ENCODE results near the gene MPST. TPM values are rescaled to one million over a fixed set of nuclear protein-coding genes. Genes with fewer than 3 reads are reported as not detected.
"Not testable (repeated sequence)": the region's sequence is repeated elsewhere in the genome, so short reads cannot be mapped to it uniquely, and the experiment has no call there.

Gene MPST
- total RNA-seq, 1 donor from 2014 or later, result 22.2 TPM

GRCh38 chr22:37058917-37059701 lies 39.6 kb downstream of the MPST start:
- intact Hi-C loops (cut with micrococcal nuclease), result no loop called here

GRCh38 chr22:37059876-37060449 lies 40.4 kb downstream of the MPST start:
- intact Hi-C loops (cut with micrococcal nuclease), result no loop called here

- intact Hi-C loops (cut with micrococcal nuclease), result no loop called here
These were observed 41.5 kb downstream of the MPST start for GRCh38 chr22:37060801-37061610.

DNA sequence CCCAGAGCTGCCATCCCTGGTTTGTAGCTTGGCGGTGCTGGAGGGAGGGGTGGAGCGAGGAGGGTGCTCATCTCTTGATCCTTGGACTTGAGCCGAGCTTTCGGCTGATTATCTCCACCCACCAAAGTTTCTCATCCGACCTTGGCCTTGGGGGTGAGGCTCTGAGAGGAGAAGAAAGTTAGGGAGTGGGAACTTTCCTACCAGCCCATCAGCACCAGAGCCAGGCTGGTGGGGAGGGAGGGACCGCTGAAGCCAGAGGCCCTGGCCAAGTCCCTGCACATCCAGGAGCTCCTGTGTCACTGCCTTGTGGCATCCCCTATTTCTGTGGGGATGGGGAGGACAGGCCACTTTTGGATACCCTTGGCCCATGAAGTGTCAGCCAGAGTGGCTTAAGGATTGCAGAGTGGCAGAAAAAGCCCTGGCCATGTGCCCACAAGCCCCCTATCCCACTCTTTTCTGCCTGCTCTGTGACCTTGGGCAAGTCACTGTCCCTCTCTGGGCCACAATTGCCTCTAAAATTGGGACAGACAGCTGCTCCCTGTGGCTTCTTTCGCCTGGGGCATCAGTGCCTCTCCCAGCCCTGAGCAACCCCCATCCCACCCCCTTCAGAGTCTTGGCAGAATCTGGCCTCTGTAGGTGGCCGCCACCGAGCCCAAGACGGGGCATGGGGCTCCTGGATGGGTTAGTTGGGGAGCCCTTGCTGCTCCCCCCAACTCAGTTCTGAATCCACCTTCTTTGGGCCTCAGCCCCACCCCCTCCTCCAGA lies 42.3 kb downstream of the MPST start:
- intact Hi-C loops (cut with micrococcal nuclease), result no loop called here

- intact Hi-C loops (cut with micrococcal nuclease), result no loop called here
These were observed 42.8 kb downstream of the MPST start for GRCh38 chr22:37062376-37062675.

GRCh38 chr22:37062702-37063381 lies 43.3 kb downstream of the MPST start:
- intact Hi-C loops (cut with micrococcal nuclease), result no loop called here

GRCh38 chr22:37063431-37064420 lies 44.2 kb downstream of the MPST start:
- intact Hi-C loops (cut with micrococcal nuclease), result no loop called here

DNA sequence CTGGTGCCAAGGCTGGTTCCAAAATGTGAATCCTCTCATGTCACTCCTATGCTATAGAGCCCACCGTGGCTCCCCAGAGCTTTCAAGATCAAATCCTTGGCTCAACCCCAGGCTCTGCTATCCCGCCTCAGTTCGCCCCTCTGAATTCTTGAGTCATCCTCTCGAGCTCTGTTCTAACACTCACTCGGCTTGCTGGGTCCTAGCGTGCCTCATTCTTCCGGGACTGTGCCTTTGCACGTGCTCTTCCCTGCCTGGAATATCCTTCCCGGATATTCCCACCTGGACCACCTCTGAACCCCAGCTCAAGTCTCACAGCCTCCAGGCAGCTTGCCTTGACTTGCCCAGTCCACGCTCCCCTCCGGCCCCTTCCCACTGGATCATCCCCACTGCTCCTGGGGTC lies 45.0 kb downstream of the MPST start:
- intact Hi-C loops (cut with micrococcal nuclease), result no loop called here

GRCh38 chr22:37065180-37065579 lies 45.6 kb downstream of the MPST start:
- intact Hi-C loops (cut with micrococcal nuclease), result no loop called here

DNA sequence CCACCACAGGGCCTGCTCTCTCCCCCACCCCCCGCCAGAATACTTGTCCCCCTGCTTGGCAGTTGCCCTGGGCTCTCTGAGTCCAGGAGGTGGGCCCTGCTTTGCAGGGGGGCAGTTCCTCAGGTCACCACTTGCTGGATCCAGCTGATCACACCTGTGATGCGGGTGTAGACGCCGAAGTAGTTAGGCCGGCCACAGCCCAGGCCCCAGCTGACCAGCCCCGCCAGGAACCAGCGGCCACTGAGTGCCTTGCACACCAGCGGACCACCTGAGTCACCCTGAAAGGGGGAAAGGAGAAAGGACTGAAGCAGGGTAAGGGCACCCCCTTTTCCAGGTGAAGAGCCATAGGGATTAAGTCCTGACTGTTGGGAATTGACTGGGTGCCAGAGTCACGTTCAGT lies 46.4 kb downstream of the MPST start:
- intact Hi-C loops (cut with micrococcal nuclease), result no loop called here

GRCh38 chr22:37067428-37067827 lies 47.9 kb downstream of the MPST start:
- intact Hi-C loops (cut with micrococcal nuclease), result no loop called here

DNA sequence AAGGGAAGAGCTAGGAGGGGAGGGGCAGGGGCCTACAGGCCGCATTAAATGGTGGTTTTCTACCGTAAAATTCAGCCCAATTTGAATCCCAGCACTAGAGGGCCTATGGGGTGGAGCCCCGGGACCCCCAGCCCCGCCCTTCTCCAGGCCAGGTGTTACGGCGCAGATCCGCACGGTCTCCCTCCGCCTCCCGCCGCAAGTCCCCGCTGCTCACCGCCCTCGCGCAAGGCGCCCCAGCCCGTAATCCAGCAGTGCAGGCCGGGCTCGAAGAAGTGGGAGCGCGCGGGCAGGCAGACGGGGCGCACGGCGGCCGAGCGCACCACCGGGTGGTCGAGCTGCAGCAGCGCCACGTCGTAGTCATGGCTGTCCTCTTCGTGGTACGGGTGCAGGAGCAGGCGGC lies 49.3 kb downstream of the MPST start:
- intact Hi-C loops (cut with micrococcal nuclease), result no loop called here

DNA sequence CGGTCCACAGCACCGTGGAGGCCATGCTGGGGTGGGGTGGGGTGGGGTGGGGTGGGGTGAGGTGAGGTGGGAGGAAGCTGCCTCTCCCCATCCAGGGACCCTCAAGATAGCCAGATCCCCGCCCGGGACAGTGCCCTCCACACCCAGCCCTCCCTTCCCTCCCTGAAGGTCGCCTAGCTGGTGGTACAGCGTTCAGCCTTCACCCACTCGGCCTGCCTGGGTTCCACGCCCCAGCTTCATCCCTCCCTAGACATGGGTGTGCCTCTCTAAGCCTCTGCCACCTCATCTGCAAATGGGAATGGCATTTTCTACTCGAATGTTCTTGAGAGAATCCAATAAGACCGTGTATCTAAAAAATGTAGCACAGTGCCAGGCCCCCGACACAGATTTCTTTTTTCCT lies 49.8 kb downstream of the MPST start:
- intact Hi-C loops (cut with micrococcal nuclease), result no loop called here

DNA sequence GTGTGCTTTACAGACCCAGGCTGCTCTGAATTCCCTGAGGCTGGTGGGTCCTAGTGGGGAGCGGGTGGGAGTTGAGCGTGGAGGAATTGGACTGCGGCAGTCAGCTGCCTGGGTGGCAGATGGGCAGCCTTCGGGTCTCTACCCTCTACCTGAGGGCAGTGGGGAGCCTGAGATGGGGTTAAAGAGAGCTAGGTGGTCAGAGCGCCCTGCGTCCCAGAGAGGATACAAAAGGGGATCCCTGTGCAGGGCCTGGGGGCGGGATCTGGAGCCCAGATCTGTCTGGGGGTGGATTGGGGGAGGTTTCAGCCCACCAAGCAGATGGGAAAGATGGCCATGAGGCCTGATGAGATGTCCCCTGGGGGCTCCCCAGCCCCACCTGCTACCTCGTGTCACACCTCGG lies 50.2 kb downstream of the MPST start:
- intact Hi-C loops (cut with micrococcal nuclease), result no loop called here

DNA sequence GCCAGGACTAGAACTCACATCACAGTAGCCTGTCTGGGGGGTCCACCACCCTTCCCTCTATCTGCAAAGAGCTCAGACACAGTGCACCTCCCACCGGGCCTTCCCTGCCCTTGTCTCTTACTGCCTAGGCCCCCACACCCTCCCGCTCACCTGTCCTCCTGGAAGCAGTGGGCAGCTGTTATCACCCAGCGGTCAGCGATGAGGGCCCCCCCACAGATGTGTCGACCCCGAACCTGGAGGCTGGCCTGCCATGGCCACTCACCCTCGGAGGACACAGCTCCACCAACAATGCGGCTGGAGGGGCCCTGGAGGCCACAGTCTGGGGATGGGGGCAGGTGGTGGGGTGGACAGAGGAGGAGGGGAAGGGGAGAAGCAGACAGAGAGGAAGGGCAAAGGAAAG lies 50.8 kb downstream of the MPST start:
- intact Hi-C loops (cut with micrococcal nuclease), result no loop called here

GRCh38 chr22:37070744-37071143 lies 51.2 kb downstream of the MPST start:
- intact Hi-C loops (cut with micrococcal nuclease), result no loop called here

- intact Hi-C loops (cut with micrococcal nuclease), result not testable (repeated sequence)
These were observed 52.5 kb downstream of the MPST start for GRCh38 chr22:37071850-37072592.

DNA sequence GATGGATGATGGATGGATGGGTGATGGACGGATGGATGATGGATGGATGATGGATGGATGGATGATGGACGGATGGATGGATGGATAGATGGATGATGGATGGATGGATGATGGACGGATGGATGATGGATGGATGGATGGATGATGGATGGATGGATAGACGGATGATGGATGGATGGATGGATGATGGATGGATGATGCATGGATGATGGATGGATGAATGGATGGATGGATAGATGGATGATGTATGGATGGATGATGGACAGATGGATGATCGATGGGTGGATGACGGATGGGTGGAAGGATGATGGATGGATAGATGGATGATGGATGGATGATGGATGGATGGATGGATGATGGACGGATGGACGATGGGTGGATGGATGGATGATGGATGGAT lies 53.1 kb downstream of the MPST start:
- intact Hi-C loops (cut with micrococcal nuclease), result no loop called here

- intact Hi-C loops (cut with micrococcal nuclease), result no loop called here
These were observed 55.0 kb downstream of the MPST start for GRCh38 chr22:37074537-37074936.
